Natural killer cell (primary cell): ENCODE results near the gene ERLIN1. TPM values are rescaled to one million over a fixed set of nuclear protein-coding genes. Genes with fewer than 3 reads are reported as not detected.

Experiments
- ATAC-seq, 3 donors: fragments of 150-1000 bp in 2 of 3; fragments of 200-7000 bp in 1 of 3; cut with Tn5 transposase; 1 replicate in 1 of 3; 2 replicates in 2 of 3; pipeline ENCODE4 v1.10.0; 2021; ENCODE audit warnings: mild to moderate bottlenecking in 2 of 3, moderate library complexity in 2 of 3
- DNase-seq, 2 donors: peaks; one replicate each; pipeline versions ENCODE4 v3.0.0 to v3.0.0-alpha.2; 2013 to 2021; ENCODE audit warnings: mixed read lengths in 1 of 2
- H3K27ac ChIP-seq: one replicate; pipeline ENCODE4 v1.5.1; 2013; ENCODE audit warnings: mild to moderate bottlenecking, low read length
- H3K27me3 ChIP-seq: one replicate; pipeline ENCODE4 v1.6.1; 2013; ENCODE audit warnings: low read length; ENCODE audit not compliant: control insufficient read depth, insufficient read depth
- H3K36me3 ChIP-seq: one replicate; pipeline ENCODE4 v1.6.1; 2013; ENCODE audit warnings: low read length; ENCODE audit not compliant: control insufficient read depth, insufficient read depth
- H3K4me1 ChIP-seq: one replicate; pipeline ENCODE4 v1.6.1; 2013; ENCODE audit warnings: low read length; ENCODE audit not compliant: control insufficient read depth, insufficient read depth
- H3K4me3 ChIP-seq: one replicate; pipeline ENCODE4 v1.5.1; 2013; ENCODE audit warnings: low read length
- H3K9me3 ChIP-seq: one replicate; pipeline ENCODE4 v1.6.1; 2013; ENCODE audit warnings: low read length; ENCODE audit not compliant: control insufficient read depth, insufficient read depth
- H3K27ac Mint-ChIP-seq, 2 donors: one replicate each; pipeline ENCODE4 v1.8.0; 2022; ENCODE audit warnings: mild to moderate bottlenecking in 2 of 2, mixed read lengths in 2 of 2, moderate library complexity in 1 of 2
- H3K27me3 Mint-ChIP-seq, 2 donors: one replicate each; pipeline ENCODE4 v1.8.0; 2022; ENCODE audit warnings: low read depth in 2 of 2, mixed read lengths in 2 of 2
- H3K36me3 Mint-ChIP-seq: one replicate; pipeline ENCODE4 v1.8.0; 2022; ENCODE audit warnings: mixed read lengths
- H3K4me1 Mint-ChIP-seq, 2 donors: one replicate each; pipeline ENCODE4 v1.8.0; 2022; ENCODE audit warnings: mixed read lengths in 2 of 2
- H3K4me3 Mint-ChIP-seq: one replicate; pipeline ENCODE4 v1.8.0; 2022; ENCODE audit warnings: mild to moderate bottlenecking, moderate library complexity, mixed read lengths
- H3K9me3 Mint-ChIP-seq, 2 donors: one replicate each; pipeline ENCODE4 v1.8.0; 2022; ENCODE audit warnings: mixed read lengths in 2 of 2
- WGBS: methylation state at CpG from one replicate; pipeline ENCODE4 v1.1.7; 2013; ENCODE audit warnings: missing lambda C conversion rate; ENCODE audit not compliant: insufficient coverage; 5-methylcytosine and 5-hydroxymethylcytosine counted together
- intact Hi-C: fragments of 100-400 bp; cut with micrococcal nuclease; formaldehyde crosslinking; loops from one replicate; pipeline ENCODE4 v1.14.2; 2022
- total RNA-seq, 4 donors: library from RNA; stranded (reverse); fragments of 120-200 nt in 1 of 4; gene quantifications; one replicate each; pipeline versions ENCODE4 v1.2.3 to v1.2.4, GENCODE V29; 2013 to 2022
- TF ChIP-seq, protein P1 (sequence below): fragments of 200-600 bp; IDR thresholded peaks from one replicate; pipeline ENCODE4 v1.8.0; 2022; ENCODE audit warnings: antibody characterized with exemption

Gene ERLIN1
- total RNA-seq, 3 donors from 2014 or later (not counting 1 experiment from before 2014, with no cell fraction given): 3.9 to 6.9 (median 5.1) TPM

DNA sequence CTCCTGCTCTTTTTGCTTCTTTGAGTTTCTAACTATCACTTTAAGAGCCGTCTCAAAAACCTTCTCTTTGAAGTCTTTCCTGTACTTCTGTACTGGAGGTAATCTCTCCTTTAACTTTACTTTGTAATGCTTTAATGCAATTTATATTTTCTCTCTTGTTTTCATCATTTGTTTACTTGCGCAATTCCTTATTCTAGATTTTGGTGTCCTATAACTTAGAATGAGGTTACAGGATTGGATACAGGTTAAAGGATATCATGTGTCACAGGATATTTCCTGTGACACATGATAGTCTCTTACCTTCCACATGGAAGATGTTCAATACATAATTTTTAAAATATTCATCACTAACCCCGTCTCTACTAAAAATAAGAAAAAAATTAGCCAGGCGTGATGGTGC is 61.7 kb downstream of the ERLIN1 start:
- peaks cover 0 to 7% of the 10 kb centered on the region in 2 donors for H3K4me1 Mint-ChIP-seq
- H3K36me3 Mint-ChIP-seq: no peaks in the 10 kb centered on the region
- TF ChIP-seq, protein P1, sequence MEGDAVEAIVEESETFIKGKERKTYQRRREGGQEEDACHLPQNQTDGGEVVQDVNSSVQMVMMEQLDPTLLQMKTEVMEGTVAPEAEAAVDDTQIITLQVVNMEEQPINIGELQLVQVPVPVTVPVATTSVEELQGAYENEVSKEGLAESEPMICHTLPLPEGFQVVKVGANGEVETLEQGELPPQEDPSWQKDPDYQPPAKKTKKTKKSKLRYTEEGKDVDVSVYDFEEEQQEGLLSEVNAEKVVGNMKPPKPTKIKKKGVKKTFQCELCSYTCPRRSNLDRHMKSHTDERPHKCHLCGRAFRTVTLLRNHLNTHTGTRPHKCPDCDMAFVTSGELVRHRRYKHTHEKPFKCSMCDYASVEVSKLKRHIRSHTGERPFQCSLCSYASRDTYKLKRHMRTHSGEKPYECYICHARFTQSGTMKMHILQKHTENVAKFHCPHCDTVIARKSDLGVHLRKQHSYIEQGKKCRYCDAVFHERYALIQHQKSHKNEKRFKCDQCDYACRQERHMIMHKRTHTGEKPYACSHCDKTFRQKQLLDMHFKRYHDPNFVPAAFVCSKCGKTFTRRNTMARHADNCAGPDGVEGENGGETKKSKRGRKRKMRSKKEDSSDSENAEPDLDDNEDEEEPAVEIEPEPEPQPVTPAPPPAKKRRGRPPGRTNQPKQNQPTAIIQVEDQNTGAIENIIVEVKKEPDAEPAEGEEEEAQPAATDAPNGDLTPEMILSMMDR: no peak
- intact Hi-C loops: no loop called here
- H3K27ac Mint-ChIP-seq: no peak overlapping the region
- Histone ChIP-seq H3K4me1 (no peaks in the 10 kb centered on the region), H3K36me3 (no peaks in the 10 kb centered on the region), H3K27me3 (no peaks in the 10 kb centered on the region), H3K9me3 (no peaks in the 10 kb centered on the region), H3K27ac (no peak overlapping the region), H3K4me3 (no peak overlapping the region)
- 82% methylated on average over 3 of the region's 4 CpGs for WGBS
- ATAC-seq (no peak), DNase-seq (no peak)
- peaks cover 7 to 27% of the 10 kb centered on the region in 2 donors for H3K27me3 Mint-ChIP-seq
- H3K4me3 Mint-ChIP-seq: no peak overlapping the region
- no peaks in the 10 kb centered on the region for H3K9me3 Mint-ChIP-seq

DNA sequence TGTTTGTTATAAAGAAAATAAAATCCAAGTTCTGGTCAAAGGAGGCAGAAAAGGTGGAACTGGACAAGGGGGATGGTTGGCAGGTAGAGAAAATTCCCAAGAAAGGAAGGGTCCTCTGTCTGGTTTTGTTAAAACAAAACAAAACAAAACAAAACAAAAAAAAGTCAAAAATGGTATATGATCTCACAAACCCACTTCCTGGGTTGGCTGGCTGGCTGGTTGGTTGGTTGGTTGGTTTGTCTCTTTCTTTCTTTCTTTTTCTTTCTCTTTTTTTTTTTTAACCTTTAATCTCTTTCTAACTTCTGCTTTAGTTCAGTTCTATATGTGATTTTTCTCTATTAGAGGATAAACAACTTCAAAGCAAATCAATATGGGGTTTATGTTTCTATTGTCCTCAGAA is 63.0 kb downstream of the ERLIN1 start:
- no peaks in the 10 kb centered on the region for H3K36me3 ChIP-seq
- DNase-seq (no peak), ATAC-seq (no peak)
- H3K27ac ChIP-seq: no peak overlapping the region
- no peak overlapping the region for H3K27ac Mint-ChIP-seq
- no peaks in the 10 kb centered on the region for H3K4me1 ChIP-seq
- peaks cover 7 to 14% of the 10 kb centered on the region in 2 donors for H3K27me3 Mint-ChIP-seq
- intact Hi-C loops: no loop called here
- H3K4me3 Mint-ChIP-seq: no peak overlapping the region
- H3K9me3 Mint-ChIP-seq: no peaks in the 10 kb centered on the region
- no peaks in the 10 kb centered on the region for H3K36me3 Mint-ChIP-seq
- H3K4me3 ChIP-seq: no peak overlapping the region
- TF ChIP-seq, protein P1: no peak
- H3K9me3 ChIP-seq: no peaks in the 10 kb centered on the region
- H3K27me3 ChIP-seq: no peaks in the 10 kb centered on the region
- H3K4me1 Mint-ChIP-seq: peaks cover 0 to 7% of the 10 kb centered on the region in 2 donors

DNA sequence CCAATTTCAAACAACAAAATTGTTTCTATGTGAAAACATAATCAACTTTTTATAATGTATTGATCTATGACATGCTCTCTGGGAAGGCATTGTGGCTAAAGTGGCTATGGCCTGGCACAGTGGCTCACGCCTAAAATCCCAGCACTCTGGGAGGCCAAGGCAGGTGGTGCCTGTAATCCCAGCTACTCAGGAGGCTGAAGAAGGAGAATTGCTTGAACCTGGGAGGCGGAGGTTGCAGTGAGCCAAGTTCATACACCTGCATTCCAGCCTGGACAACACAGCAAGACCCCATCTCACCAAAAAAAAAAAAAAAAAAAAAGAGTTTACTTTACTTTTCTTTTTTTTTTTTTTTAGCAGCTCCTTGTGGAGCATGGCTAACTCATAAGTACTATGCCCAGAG is 65.3 kb downstream of the ERLIN1 start:
- H3K4me1 ChIP-seq: no peaks in the 10 kb centered on the region
- no peak overlapping the region for H3K4me3 Mint-ChIP-seq
- no peak overlapping the region for H3K27ac ChIP-seq
- H3K9me3 Mint-ChIP-seq: no peaks in the 10 kb centered on the region
- DNase-seq (no peak), ATAC-seq (no peak)
- intact Hi-C loops: no loop called here
- H3K4me1 Mint-ChIP-seq: peaks cover 0 to 7% of the 10 kb centered on the region in 2 donors
- no peaks in the 10 kb centered on the region for H3K36me3 Mint-ChIP-seq
- H3K9me3 ChIP-seq: no peaks in the 10 kb centered on the region
- 100% methylated on average over 2 of the region's 2 CpGs for WGBS
- H3K27me3 Mint-ChIP-seq: peaks cover 10 to 28% of the 10 kb centered on the region in 2 donors
- H3K4me3 ChIP-seq: no peak overlapping the region
- no peaks in the 10 kb centered on the region for H3K36me3 ChIP-seq
- no peak overlapping the region for H3K27ac Mint-ChIP-seq
- TF ChIP-seq, protein P1: no peak
- no peaks in the 10 kb centered on the region for H3K27me3 ChIP-seq

DNA sequence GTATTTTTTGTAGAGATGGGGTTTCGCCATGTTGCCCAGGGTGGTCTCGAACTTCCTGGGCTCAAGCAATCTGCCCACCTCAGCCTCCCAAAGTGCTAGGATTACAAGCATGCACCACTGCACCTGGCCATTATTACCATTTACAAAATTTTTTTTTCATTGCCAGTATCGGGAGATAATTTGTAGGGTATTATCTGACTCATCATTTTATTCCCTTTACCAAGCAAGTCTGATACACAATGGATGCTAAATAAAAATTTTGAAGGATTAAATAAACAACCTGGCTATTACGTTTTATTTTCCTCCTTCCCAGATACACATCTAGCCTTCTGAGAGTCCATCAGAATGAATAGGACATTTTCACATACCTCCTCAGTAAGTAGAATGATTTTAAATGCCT is 66.1 kb downstream of the ERLIN1 start:
- ATAC-seq: no peak

More for the DNA sequence above, 66.1 kb downstream of the ERLIN1 start:
- Histone ChIP-seq H3K36me3 (no peaks in the 10 kb centered on the region), H3K4me1 (no peaks in the 10 kb centered on the region), H3K27ac (no peak overlapping the region), H3K4me3 (no peak overlapping the region), H3K27me3 (no peaks in the 10 kb centered on the region), H3K9me3 (no peaks in the 10 kb centered on the region)
- H3K27ac Mint-ChIP-seq: no peak overlapping the region
- TF ChIP-seq, protein P1: no peak
- intact Hi-C loops: no loop called here
- H3K27me3 Mint-ChIP-seq: peaks cover 14 to 36% of the 10 kb centered on the region in 2 donors
- H3K4me1 Mint-ChIP-seq: peaks cover 0 to 7% of the 10 kb centered on the region in 2 donors
- no peaks in the 10 kb centered on the region for H3K36me3 Mint-ChIP-seq
- H3K9me3 Mint-ChIP-seq: no peaks in the 10 kb centered on the region
- no peak for DNase-seq
- H3K4me3 Mint-ChIP-seq: no peak overlapping the region
- 100% methylated on average over 2 of the region's 4 CpGs for WGBS
